H7 (cell line): ENCODE data around the gene FRAT1. TPM values are rescaled to one million over a fixed set of nuclear protein-coding genes. Genes with fewer than 3 reads are reported as not detected.

Experiments
- DNase-seq: peaks from one replicate; pipeline ENCODE4 v3.0.0; 2012
- H3K27me3 ChIP-seq: 2 replicates; pipeline ENCODE4 v1.6.0; 2011; ENCODE audit warnings: mild to moderate bottlenecking, low read length; ENCODE audit not compliant: control insufficient read depth, insufficient read depth
- H3K36me3 ChIP-seq: replicated peaks from 2 replicates; pipeline ENCODE4 v1.5.1; 2011; ENCODE audit warnings: low read length; ENCODE audit not compliant: control insufficient read depth, insufficient read depth
- H3K4me3 ChIP-seq: 2 replicates; pipeline ENCODE4 v1.5.1; 2011; ENCODE audit warnings: low read depth, mild to moderate bottlenecking, control low read depth, low read length, moderate library complexity; ENCODE audit not compliant: insufficient read depth
- total RNA-seq: library from RNA; depleted of rRNA; stranded (reverse); fragments of >200 nt; shearing (Covaris generic); gene quantifications from 2 replicates; pipeline ENCODE4 v1.2.3, GENCODE V29; 2014

Gene FRAT1
- total RNA-seq, 1 experiment from 2014 or later: 6.2 TPM

DNA sequence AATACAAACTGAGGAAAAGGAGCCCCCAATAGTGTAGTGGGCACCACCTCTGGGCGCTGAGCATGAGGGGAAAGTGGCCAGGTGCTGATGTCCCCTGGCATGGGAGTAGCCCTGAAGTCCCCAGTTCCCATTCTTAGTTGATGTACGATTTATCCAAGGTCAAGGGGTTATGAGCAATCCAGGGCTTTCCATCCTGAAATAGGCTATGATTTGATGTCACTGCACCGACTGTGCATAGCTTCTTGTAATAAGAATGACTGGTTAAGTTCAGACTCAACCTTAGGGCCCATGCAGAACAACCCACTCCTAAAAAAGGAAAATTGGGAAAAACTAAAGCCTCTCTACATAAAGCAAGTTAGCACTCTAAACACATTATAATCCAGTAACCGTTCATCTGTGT is 4.4 kb downstream of the FRAT1 start:
- Histone ChIP-seq H3K4me3 (no peak overlapping the region), H3K36me3 (no peaks in the 10 kb centered on the region; the same call in 1 of the 2 replicates), H3K27me3 (peaks cover 19% of the 10 kb centered on the region)
- no peak for DNase-seq

DNA sequence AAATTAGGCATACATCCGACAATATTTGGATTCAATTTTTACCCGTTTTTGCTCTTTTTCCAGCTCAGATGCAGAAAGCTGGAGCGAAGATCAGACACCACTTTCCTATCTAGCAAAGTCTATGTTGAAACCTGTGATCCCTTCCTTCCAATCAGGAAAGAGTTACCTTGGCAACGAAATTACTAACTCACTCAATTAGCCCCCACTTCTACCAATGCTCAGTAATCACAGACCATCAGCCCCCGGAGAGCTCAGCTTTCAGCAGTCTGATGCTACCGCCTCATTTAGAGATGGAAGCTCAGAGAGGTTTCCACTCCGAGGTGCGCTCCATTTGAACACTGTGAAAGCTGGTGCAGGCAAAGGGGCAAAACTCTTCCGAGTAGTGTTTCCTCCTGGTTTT is 6.7 kb downstream of the FRAT1 start:
- peaks cover 8% of the 10 kb centered on the region for H3K27me3 ChIP-seq
- H3K36me3 ChIP-seq: peaks cover 4% of the 10 kb centered on the region
- peak; percentile 20 for DNase-seq
- no peak overlapping the region for H3K4me3 ChIP-seq

DNA sequence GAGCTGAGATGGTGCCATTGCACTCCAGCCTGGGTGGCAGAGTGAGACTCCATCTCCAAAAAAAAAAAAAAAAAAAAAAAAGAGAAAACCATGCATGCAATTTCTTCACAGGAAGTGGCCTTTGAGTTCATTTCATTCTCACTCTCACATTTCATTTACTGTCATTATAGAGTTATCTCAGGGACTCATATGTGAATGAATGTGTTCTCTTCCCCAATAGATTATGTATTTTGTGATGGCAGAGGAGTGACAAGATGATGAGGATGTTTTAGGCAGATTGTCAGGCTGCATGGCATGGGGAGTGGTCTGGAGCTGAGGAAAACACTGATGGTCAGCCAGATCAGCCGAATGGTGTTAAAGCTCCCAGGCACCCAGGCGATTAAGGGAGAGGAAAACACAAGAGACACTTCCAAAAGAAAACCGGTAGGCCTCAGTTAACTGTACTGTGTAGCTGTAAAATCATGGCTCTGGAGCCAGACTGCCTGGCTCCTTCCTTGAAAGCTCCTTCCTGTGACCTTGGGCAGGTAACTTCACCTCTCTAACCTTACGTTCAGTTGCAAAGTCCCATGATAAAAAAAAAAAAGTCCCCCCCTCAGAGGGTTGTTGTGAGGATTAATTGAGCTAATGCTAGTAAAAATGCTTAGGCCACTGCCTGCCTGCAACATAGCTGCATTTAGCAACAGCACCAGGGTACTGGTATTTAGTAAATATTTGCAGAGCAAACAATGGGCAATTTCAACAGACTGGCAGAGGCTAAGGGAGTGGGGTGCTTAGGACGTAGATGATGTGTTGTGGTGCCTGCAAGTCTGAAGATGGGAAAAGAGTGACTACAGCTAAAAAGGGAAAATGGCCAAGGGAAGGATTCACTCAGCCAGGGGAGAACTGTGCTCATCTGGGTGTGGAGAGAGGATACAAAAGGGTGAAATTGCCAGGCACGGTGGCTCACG is 8.6 kb downstream of the FRAT1 start:
- DNase-seq: peak; percentile 7
- Histone ChIP-seq H3K4me3 (no peak overlapping the region), H3K36me3 (peaks cover 4% of the 10 kb centered on the region), H3K27me3 (no peaks in the 10 kb centered on the region)

DNA sequence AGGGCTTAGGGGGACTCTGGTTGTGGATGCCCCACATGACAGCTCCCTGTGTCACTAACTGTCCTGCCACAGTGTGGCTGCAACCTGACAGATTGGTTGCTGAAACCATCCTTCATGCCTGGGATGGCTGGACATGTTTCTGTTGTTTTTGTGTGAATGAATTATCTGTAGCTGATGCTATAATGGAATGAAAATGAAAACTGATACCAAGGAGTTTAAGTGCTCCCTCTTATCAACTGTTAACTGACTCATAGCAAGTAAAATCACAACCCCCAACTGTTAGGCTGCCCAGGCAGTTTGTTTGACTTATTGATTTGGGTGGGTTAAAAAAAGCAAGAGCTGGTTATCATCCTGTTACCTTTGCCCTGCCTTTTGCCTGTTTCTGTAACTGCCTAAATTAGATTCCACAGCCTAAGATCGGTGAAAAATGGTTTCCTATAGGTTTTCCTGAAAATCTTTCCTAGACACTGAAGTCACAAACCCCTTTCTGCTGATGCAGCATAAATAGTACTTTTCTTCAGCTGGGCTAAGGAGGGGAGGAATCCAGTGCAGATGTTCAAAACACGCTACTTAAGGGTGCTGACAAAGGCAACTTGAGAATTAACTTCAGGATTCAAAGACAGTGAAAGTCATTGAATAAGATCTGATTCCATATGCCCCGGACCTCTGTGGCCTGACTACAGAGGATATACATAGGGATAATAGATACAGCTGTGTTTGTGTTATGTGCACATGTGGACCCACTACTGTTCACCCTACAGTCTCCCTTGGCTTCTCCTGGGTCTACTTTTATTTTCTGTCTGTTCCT is 9.8 kb downstream of the FRAT1 start:
- H3K4me3 ChIP-seq: no peak overlapping the region
- H3K36me3 ChIP-seq: peaks cover 4% of the 10 kb centered on the region
- DNase-seq: peak; percentile 6
- peaks cover 2% of the 10 kb centered on the region; the same call in 1 of the 2 replicates for H3K27me3 ChIP-seq

DNA sequence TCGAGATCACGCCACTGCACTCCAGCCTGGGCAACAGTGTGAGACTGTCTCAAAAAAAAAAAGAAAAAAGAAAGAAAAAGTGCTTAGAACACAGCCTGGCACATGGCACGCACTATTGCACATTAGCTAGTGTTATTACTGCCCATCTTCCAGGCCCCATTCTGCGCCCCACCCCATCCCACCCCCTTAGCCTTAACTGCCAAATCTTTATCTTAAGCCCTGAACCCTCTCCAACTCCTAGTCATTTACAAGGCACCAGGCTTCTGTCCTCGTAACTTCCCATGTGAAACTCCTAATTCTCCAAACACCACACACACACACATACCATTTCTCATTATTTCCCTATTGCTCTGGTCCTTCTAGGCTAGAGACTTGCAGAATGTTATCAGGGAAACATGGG is 10.7 kb downstream of the FRAT1 start:
- Histone ChIP-seq H3K27me3 (peaks cover 2% of the 10 kb centered on the region; the same call in 1 of the 2 replicates), H3K36me3 (peaks cover 4% of the 10 kb centered on the region), H3K4me3 (no peak overlapping the region)
- peak; percentile 3 for DNase-seq

DNA sequence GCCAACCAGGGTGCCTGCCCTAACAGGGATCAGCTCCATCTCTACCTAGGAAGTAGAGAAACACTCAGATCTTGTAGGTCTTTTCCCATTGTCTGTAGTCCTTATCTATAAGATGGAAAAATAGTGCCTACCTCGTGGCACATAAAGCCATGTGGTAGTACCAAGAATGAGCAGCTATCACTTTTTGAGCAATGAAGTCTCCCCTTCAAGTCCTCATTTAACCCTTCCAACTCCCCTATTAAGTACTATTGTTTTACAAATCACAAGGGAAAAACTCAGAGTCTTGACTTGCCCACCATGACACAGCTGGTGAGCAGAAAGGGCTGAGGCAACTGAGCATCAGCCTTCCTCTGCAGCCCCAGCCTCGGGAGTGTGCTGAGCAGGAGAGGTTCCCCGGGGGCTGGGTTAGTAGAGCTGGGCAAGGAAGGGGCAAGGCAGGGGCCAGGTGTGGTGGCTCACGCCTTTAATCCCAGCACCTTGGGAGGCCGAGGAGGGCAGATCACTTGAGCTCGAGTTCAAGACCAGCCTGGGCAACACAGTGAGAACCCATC is 12.2 kb downstream of the FRAT1 start:
- peak overlapping the region; percentile 91 for H3K4me3 ChIP-seq
- H3K36me3 ChIP-seq: peaks cover 4% of the 10 kb centered on the region
- H3K27me3 ChIP-seq: peaks cover 2% of the 10 kb centered on the region; the same call in 1 of the 2 replicates
- DNase-seq: peak; percentile 51

DNA sequence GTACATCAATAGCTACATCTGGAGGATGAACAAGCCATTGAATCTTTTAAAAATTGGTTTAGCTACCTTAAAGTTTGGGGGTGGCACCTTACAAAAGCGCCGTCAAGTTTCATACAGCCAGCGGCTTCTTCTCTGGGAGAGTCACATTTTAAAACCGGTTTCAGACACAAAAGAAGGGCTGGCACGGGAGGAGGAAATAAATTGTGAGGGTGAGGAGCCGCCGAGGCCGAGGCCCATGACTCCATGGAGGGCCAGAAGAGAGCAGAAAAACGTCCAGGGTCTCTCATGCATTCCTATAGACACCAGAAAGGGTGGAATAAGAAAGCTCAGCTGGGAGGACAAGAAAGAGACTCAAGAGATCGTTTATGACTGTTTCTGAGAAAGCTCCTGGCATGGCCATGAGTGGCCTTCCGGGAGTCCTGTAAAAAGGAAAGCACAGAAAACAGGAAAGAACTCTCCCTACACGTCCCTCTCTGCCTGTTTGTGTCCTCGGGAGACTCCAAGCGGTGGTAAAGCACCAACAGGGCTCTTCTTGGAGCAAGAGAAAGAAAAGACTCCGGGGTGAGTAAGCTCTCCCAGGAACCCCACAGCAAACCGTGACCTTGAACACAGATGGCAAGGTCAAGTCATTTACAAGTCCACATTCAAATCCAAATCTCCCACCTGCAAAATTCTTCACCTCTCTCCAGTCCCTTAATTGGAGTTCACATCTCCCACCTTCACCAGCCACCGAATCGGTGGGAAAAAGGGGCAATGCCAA is 13.7 kb downstream of the FRAT1 start:
- H3K4me3 ChIP-seq: peak overlapping the region; percentile 91

DNA sequence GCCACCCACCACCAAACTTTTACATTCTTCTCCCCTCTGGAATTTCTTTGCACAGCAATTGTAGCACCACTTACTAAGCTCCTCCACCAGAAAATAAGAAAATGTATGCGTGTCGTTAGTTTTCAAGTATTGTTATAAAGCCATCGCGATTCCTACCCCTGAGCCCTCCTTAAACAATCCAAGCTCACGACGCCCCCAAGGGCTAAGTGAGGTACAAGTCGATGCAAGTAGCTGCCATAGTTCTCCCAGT is 14.2 kb downstream of the FRAT1 start:
- peaks cover 2% of the 10 kb centered on the region; the same call in 1 of the 2 replicates for H3K27me3 ChIP-seq
- DNase-seq: peak; percentile 74
- peak overlapping the region; percentile 91 for H3K4me3 ChIP-seq
- peaks cover 4% of the 10 kb centered on the region for H3K36me3 ChIP-seq

More for the DNA sequence above, 13.7 kb downstream of the FRAT1 start:
- DNase-seq: peak; percentile 72
- peaks cover 2% of the 10 kb centered on the region; the same call in 1 of the 2 replicates for H3K27me3 ChIP-seq
- peaks cover 4% of the 10 kb centered on the region for H3K36me3 ChIP-seq

DNA sequence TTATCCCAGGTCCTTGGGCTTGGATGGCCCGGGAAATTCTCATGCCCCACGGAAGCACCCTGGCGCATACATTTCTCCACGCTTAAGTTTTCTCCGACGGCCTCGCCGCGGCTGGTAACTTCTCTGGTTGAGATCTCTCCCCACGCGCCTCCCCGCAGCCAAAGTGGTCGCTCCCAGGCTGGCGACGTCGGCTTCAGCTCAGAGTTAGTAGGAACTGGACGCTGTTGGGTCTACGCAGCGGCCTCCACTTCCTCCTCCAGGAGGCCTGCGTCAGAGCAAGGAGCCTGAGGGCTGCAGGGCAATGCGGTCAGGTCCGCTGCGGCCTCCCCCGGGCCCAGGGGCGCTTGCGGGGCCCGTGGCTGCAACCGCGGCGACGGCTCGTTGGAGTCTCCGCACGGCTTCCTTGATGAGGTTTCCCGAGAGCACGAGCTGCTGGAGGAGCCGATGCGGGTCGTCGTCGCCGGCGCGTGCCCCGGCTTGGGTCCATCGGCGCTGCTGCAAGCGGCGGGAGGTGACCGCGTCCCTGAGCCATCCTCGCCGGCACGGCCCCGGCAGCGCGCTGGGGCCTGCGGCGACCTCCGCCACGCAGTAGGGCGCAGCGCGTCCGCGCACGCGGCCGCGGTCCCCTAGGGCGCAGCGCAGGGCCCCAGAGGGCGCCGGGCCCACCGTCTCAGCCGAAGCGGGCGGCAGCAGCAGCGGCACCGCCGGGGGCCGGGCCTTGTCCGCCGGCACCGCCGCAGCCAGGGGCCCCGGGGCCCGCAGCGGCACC is 14.7 kb downstream of the FRAT1 start:
- DNase-seq: peak; percentile 74

DNA sequence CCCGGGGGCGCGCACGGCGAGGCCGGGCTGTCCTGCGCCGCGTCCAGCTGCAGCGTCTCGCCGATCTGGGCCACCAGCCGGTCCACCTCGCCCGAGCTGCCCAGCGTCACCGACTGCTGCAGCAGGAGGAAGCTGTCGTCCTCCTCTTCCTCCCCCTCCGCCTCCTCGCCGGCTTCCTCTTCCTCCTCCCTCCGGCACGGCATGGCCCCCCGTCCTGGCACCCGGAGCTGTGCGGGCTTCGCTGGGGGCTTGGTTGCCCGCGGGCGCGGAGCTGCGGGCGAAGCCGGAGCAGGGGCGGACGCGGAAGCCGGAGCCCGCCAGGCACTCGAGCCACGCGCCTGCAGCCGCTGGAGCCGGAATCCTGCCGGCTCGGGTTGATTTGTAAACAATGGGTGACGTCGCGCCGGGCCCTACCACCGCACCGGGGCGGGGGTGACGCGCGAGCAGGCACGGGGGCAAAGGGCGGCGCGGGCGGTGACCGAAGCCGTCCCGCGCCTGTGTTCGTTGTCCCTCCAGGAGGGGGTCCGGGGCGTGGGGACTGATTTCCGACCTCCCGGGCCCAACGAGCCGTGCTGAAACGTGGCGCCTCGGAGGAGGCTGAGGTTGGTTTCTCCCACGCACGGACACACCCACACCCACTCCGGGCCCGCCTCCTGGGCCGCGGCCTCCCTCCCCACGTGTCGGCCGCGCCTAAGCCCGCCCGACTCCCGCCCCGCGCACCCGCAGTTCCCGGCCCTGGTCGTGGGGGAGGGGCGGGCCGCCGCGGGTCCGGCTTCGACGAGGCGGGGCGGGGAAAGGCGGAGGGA is 15.5 kb downstream of the FRAT1 start, which contains the start of gene FRAT2:
Gene FRAT2 (minus strand): TSS at position 360 of the 806 bp plus-strand sequence. CDS start 157 bp downstream, at position 203.
- Histone ChIP-seq H3K4me3 (peak within 1 kb of the TSS; percentile 91), H3K36me3 (peaks cover 4% of the 10 kb centered on the region), H3K27me3 (peaks cover 2% of the 10 kb centered on the region; the same call in 1 of the 2 replicates)
- peak; percentile 96 for DNase-seq

More for the DNA sequence above, 14.7 kb downstream of the FRAT1 start:
- H3K36me3 ChIP-seq: peaks cover 4% of the 10 kb centered on the region
- peak overlapping the region; percentile 91 for H3K4me3 ChIP-seq
- H3K27me3 ChIP-seq: peaks cover 2% of the 10 kb centered on the region; the same call in 1 of the 2 replicates

DNA sequence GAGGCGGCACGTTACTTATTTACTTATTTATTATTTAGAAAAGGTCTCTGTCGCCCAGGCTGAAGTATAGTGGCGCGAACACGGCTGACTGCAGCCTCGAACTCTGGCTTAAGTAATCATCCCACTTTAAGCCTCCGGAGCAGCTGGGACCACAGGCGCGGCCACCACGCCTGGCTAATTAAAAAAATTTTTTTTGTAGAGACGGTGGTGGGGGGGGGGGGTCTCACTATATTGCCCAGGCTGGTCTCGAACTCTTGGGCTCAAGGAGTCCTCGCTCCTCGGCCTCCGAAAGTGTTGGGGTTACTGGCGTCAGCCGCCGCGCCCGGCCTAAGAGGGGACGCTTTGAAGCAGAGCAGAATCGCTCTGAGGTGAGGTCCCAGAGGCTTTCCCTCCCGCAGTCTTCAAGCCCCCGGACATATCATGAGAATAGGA is 16.1 kb downstream of the FRAT1 start:
- DNase-seq: peak; percentile 69
- peak overlapping the region; percentile 91 for H3K4me3 ChIP-seq
- H3K27me3 ChIP-seq: peaks cover 2% of the 10 kb centered on the region; the same call in 1 of the 2 replicates
- H3K36me3 ChIP-seq: peaks cover under 1% of the 10 kb centered on the region

DNA sequence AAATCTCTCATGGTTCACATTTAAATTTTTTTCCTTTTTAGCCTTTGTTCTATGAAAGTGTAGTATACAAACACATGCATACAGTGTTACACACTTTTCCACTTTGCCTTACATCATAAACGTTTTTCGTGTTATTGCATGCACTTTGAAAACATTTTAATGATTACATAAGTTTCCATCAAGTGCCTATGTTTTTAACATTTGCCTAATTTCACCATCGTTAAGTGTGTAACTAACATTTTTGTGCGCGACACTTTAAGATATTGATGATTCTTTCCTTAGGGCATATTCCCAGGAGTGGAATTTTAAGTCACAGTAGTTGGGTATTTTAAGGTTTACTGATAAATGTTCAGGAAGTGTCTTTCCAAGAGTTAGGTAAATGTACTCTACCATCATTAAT is 16.9 kb downstream of the FRAT1 start:
- no peak overlapping the region for H3K4me3 ChIP-seq
- H3K36me3 ChIP-seq: no peaks in the 10 kb centered on the region
- DNase-seq: no peak
- H3K27me3 ChIP-seq: peaks cover 2% of the 10 kb centered on the region; the same call in 1 of the 2 replicates
